Adrenal gland (tissue), 5 donors: ENCODE results near the gene RIPOR2.

Source experiments
- POLR2A ChIP-seq, 2 donors: fragments of 450-650 bp; IDR thresholded peaks; one replicate each; pipeline ENCODE4 v1.6.1; 2017; ENCODE audit warnings: antibody characterized with exemption in 2 of 2, mild to moderate bottlenecking in 2 of 2, moderate library complexity in 1 of 2
- TF ChIP-seq, protein P1 (sequence below), 6 experiments: fragments of 450-650 bp in 4 of 6; fragments of 200-600 bp in 2 of 6; sonication (generic) in 1 of 6; IDR thresholded peaks; 1 replicate in 5 of 6; 2 replicates in 1 of 6; pipeline versions ENCODE4 v1.5.1 to v1.8.0; 2016 to 2021; ENCODE audit warnings: antibody characterized with exemption in 6 of 6, mild to moderate bottlenecking in 2 of 6, moderate library complexity in 1 of 6
- donor health status: DM: no; HTN: no; CAD: no.

DNA sequence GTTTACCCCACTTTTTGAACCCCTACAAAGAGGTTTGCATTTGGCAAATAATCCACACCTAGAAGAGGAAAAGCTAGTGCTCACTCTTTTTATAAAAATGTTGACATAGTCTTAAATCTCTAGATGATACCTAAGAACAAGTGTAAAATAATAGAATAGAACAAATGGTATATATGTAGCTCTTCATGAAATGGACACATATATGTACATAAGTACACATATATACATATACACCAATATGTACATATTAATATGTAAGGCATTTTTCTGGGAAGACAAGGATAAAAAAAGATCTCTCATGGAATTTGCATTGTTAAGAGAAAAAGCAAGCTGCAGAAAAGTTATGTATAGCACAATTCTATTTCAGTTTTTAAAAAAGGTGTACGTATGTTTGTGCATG, 27.6 kb upstream of the RIPOR2 start:
- TF ChIP-seq POLR2A (IDR thresholded peaks at IDR 0.05): no peak
- TF ChIP-seq, protein P1, sequence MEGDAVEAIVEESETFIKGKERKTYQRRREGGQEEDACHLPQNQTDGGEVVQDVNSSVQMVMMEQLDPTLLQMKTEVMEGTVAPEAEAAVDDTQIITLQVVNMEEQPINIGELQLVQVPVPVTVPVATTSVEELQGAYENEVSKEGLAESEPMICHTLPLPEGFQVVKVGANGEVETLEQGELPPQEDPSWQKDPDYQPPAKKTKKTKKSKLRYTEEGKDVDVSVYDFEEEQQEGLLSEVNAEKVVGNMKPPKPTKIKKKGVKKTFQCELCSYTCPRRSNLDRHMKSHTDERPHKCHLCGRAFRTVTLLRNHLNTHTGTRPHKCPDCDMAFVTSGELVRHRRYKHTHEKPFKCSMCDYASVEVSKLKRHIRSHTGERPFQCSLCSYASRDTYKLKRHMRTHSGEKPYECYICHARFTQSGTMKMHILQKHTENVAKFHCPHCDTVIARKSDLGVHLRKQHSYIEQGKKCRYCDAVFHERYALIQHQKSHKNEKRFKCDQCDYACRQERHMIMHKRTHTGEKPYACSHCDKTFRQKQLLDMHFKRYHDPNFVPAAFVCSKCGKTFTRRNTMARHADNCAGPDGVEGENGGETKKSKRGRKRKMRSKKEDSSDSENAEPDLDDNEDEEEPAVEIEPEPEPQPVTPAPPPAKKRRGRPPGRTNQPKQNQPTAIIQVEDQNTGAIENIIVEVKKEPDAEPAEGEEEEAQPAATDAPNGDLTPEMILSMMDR (IDR thresholded peaks at IDR 0.05): no peak
